BLaER1 treated with 17β-estradiol and CSF1 and Interleukin-3, amounts not matched to agents 10 nM and 100 nM (cell line): Measurements from ENCODE around the gene CASTOR2.

ENCODE experiments used
- H3K27ac ChIP-seq, 11 experiments: shearing (Covaris generic); formaldehyde crosslinking; 2 replicates each; pipeline ENCODE4 v1.8.1; 2022
- H3K27me3 ChIP-seq, 11 experiments: shearing (Covaris generic); formaldehyde crosslinking; 2 replicates each; pipeline ENCODE4 v1.8.1; 2022
- H3K36me3 ChIP-seq, 11 experiments: shearing (Covaris generic); formaldehyde crosslinking; 2 replicates each; pipeline ENCODE4 v1.8.1; 2022
- H3K4me1 ChIP-seq, 10 experiments: shearing (Covaris generic); formaldehyde crosslinking; 2 replicates each; pipeline ENCODE4 v1.8.1; 2022
- H3K4me2 ChIP-seq, 11 experiments: shearing (Covaris generic); formaldehyde crosslinking; 2 replicates each; pipeline ENCODE4 v1.8.1; 2022
- H3K4me3 ChIP-seq, 10 experiments: shearing (Covaris generic); formaldehyde crosslinking; 2 replicates each; pipeline ENCODE4 v1.8.1; 2022
- H3K9ac ChIP-seq, 11 experiments: shearing (Covaris generic); formaldehyde crosslinking; 2 replicates each; pipeline ENCODE4 v1.8.1; 2022
- H3K9me3 ChIP-seq, 11 experiments: shearing (Covaris generic); formaldehyde crosslinking; replicated peaks in 1 of 11; 2 replicates each; pipeline ENCODE4 v1.8.1; 2022
- H4K20me1 ChIP-seq, 11 experiments: shearing (Covaris generic); formaldehyde crosslinking; 2 replicates each; pipeline ENCODE4 v1.8.1; 2022
- Cebpa-rat ChIP-seq, 11 experiments: shearing (Covaris generic); IDR thresholded peaks; 2 replicates each; pipeline ENCODE4 v1.8.1; 2022

The CASTOR2 gene

GRCh38 chr7:75050501-75050900 lies 86.0 kb downstream of the CASTOR2 start:
- Histone ChIP-seq H3K36me3 (peaks cover 74 to 93% (median 87%) of the 10 kb centered on the region in 11 experiments), H3K4me2 (no peak overlapping the region), H3K27me3 (no peaks in the 10 kb centered on the region), H3K9ac (no peak overlapping the region), H3K4me3 (no peak overlapping the region), H4K20me1 (peaks cover 0 to 45% (median 5%) of the 10 kb centered on the region in 11 experiments; a peak in 8 of 22 replicates), H3K27ac (no peak overlapping the region), H3K4me1 (peaks cover 0 to 24% (median 11%) of the 10 kb centered on the region in 10 experiments; a peak in 16 of 20 replicates), H3K9me3 (no peaks in the 10 kb centered on the region)
- no peak for TF ChIP-seq Cebpa-rat (IDR thresholded peaks at IDR 0.05)

- H3K27ac ChIP-seq, result peak overlapping the region in 7 of 11 experiments; percentile 26 to 72 (median 64); a peak in 12 of 22 replicates
- peaks cover 0 to 55% (median 0%) of the 10 kb centered on the region in 11 experiments; a peak in 4 of 22 replicates for H4K20me1 ChIP-seq
- H3K9ac ChIP-seq, result peak overlapping the region in 6 of 11 experiments; percentile 25 to 66 (median 51); a peak in 8 of 22 replicates
- H3K27me3 ChIP-seq, result no peaks in the 10 kb centered on the region
- H3K4me1 ChIP-seq, result peaks cover 9 to 37% (median 30%) of the 10 kb centered on the region in 10 experiments
- no peaks in the 10 kb centered on the region for H3K9me3 ChIP-seq
- H3K4me3 ChIP-seq, result no peak overlapping the region
- peaks cover 92 to 95% (median 94%) of the 10 kb centered on the region in 11 experiments for H3K36me3 ChIP-seq
- peak overlapping the region in 9 of 11 experiments; percentile 27 to 77 (median 65); a peak in 16 of 22 replicates for H3K4me2 ChIP-seq
- TF ChIP-seq Cebpa-rat (IDR thresholded peaks at IDR 0.05), result no peak
Measured at GRCh38 chr7:75054744-75055143, 90.2 kb downstream of the CASTOR2 start.

- Histone ChIP-seq H3K27ac (peak overlapping the region in 9 of 11 experiments; percentile 2 to 72 (median 64); a peak in 15 of 22 replicates), H3K4me2 (peak overlapping the region in 9 of 11 experiments; percentile 27 to 77 (median 65); a peak in 18 of 22 replicates), H3K9me3 (no peaks in the 10 kb centered on the region), H3K4me3 (peak overlapping the region in 1 of 10 experiments; percentile 29; a peak in 1 of 20 replicates), H3K9ac (peak overlapping the region in 6 of 11 experiments; percentile 23 to 66 (median 51); a peak in 9 of 22 replicates), H3K4me1 (peaks cover 9 to 37% (median 30%) of the 10 kb centered on the region in 10 experiments), H3K36me3 (peaks cover 92 to 95% (median 94%) of the 10 kb centered on the region in 11 experiments), H4K20me1 (peaks cover 0 to 52% (median 0%) of the 10 kb centered on the region in 11 experiments; a peak in 4 of 22 replicates), H3K27me3 (no peaks in the 10 kb centered on the region)
- TF ChIP-seq Cebpa-rat (IDR thresholded peaks at IDR 0.05), result no peak
Measured at GRCh38 chr7:75055155-75055554, 90.7 kb downstream of the CASTOR2 start.

- Histone ChIP-seq H3K4me2 (peak overlapping the region; percentile 21 to 77 (median 63); a peak in 21 of 22 replicates), H3K27ac (peak overlapping the region in 9 of 11 experiments; percentile 9 to 72 (median 64); a peak in 15 of 22 replicates), H3K27me3 (no peaks in the 10 kb centered on the region), H3K9me3 (no peaks in the 10 kb centered on the region), H4K20me1 (peaks cover 0 to 52% (median 0%) of the 10 kb centered on the region in 11 experiments; a peak in 4 of 22 replicates), H3K4me1 (peaks cover 9 to 37% (median 30%) of the 10 kb centered on the region in 10 experiments), H3K36me3 (peaks cover 94 to 97% (median 96%) of the 10 kb centered on the region in 11 experiments), H3K9ac (peak overlapping the region in 7 of 11 experiments; percentile 23 to 68 (median 58); a peak in 11 of 22 replicates), H3K4me3 (peak overlapping the region in 1 of 10 experiments; percentile 29; a peak in 1 of 20 replicates)
- no peak for TF ChIP-seq Cebpa-rat (IDR thresholded peaks at IDR 0.05)
Measured at GRCh38 chr7:75055830-75056772, 91.6 kb downstream of the CASTOR2 start.

GRCh38 chr7:75058406-75058805 lies 93.9 kb downstream of the CASTOR2 start:
- H3K4me3 ChIP-seq, result no peak overlapping the region
- peaks cover 9 to 37% (median 30%) of the 10 kb centered on the region in 10 experiments for H3K4me1 ChIP-seq
- peaks cover 0 to 45% (median 0%) of the 10 kb centered on the region in 11 experiments; a peak in 3 of 22 replicates for H4K20me1 ChIP-seq
- H3K4me2 ChIP-seq, result no peak overlapping the region
- no peak overlapping the region for H3K9ac ChIP-seq
- H3K9me3 ChIP-seq, result no peaks in the 10 kb centered on the region
- H3K36me3 ChIP-seq, result peaks cover 98 to 100% (median 100%) of the 10 kb centered on the region in 11 experiments
- H3K27me3 ChIP-seq, result no peaks in the 10 kb centered on the region
- H3K27ac ChIP-seq, result no peak overlapping the region
- no peak for TF ChIP-seq Cebpa-rat (IDR thresholded peaks at IDR 0.05)

GRCh38 chr7:75064291-75064690 lies 99.8 kb downstream of the CASTOR2 start:
- Histone ChIP-seq H3K4me3 (no peak overlapping the region), H4K20me1 (peaks cover 0 to 32% (median 0%) of the 10 kb centered on the region in 11 experiments; a peak in 3 of 22 replicates), H3K27me3 (no peaks in the 10 kb centered on the region), H3K4me1 (peaks cover 0 to 2% (median 0%) of the 10 kb centered on the region in 10 experiments; a peak in 1 of 20 replicates), H3K27ac (no peak overlapping the region), H3K9me3 (no peaks in the 10 kb centered on the region), H3K9ac (no peak overlapping the region), H3K4me2 (no peak overlapping the region), H3K36me3 (peaks cover 97 to 100% (median 100%) of the 10 kb centered on the region in 11 experiments)
- TF ChIP-seq Cebpa-rat (IDR thresholded peaks at IDR 0.05), result no peak

GRCh38 chr7:75064801-75065200 lies 100.3 kb downstream of the CASTOR2 start:
- no peak for TF ChIP-seq Cebpa-rat (IDR thresholded peaks at IDR 0.05)
- Histone ChIP-seq H3K36me3 (peaks cover 97 to 100% (median 100%) of the 10 kb centered on the region in 11 experiments), H3K27me3 (no peaks in the 10 kb centered on the region), H3K4me2 (no peak overlapping the region), H3K4me1 (peaks cover 0 to 3% (median 0%) of the 10 kb centered on the region in 10 experiments; a peak in 1 of 20 replicates), H4K20me1 (peaks cover 0 to 32% (median 0%) of the 10 kb centered on the region in 11 experiments; a peak in 3 of 22 replicates), H3K27ac (no peak overlapping the region), H3K4me3 (no peak overlapping the region), H3K9me3 (no peaks in the 10 kb centered on the region), H3K9ac (no peak overlapping the region)

GRCh38 chr7:75066521-75066920 lies 102.0 kb downstream of the CASTOR2 start:
- Histone ChIP-seq H3K36me3 (peaks cover 97 to 100% (median 99%) of the 10 kb centered on the region in 11 experiments), H3K4me2 (no peak overlapping the region)

More at GRCh38 chr7:75066521-75066920, 102.0 kb downstream of the CASTOR2 start:
- Histone ChIP-seq H3K27me3 (no peaks in the 10 kb centered on the region), H4K20me1 (peaks cover 0 to 23% (median 0%) of the 10 kb centered on the region in 11 experiments; a peak in 3 of 22 replicates), H3K4me1 (peaks cover 0 to 3% (median 0%) of the 10 kb centered on the region in 10 experiments; a peak in 2 of 20 replicates), H3K9ac (no peak overlapping the region), H3K4me3 (no peak overlapping the region), H3K9me3 (no peaks in the 10 kb centered on the region), H3K27ac (no peak overlapping the region)
- TF ChIP-seq Cebpa-rat (IDR thresholded peaks at IDR 0.05), result no peak
